Cardiac septum (tissue), 1 donor: ENCODE results near the gene CCDC138. TPM values are rescaled to one million over a fixed set of nuclear protein-coding genes. Genes with fewer than 3 reads are reported as not detected.
A peak's percentile ranks its signal among the peaks of the same experiment; 100 is the strongest.

Experiments
- DNase-seq: peaks from one replicate; pipeline ENCODE4 v3.0.0-alpha.2; 2020; ENCODE audit warnings: low spot score
- intact Hi-C: fragments of 100-400 bp; cut with DNase I; formaldehyde crosslinking; loops from one replicate; pipeline ENCODE4 v1.14.0; 2022
- total RNA-seq: library from RNA; stranded (reverse); fragmentation: NEBNext Ultra II Directional; extraction: Animal tissue kit (Norgen Biotek cat#: 25700); gene quantifications from one replicate; pipeline ENCODE4 v1.2.1, GENCODE V29; 2021
- donor health status: DM: no; HTN: no; CAD: no.

CCDC138 gene
- total RNA-seq, 1 donor from 2014 or later, result 1.3 TPM

DNA sequence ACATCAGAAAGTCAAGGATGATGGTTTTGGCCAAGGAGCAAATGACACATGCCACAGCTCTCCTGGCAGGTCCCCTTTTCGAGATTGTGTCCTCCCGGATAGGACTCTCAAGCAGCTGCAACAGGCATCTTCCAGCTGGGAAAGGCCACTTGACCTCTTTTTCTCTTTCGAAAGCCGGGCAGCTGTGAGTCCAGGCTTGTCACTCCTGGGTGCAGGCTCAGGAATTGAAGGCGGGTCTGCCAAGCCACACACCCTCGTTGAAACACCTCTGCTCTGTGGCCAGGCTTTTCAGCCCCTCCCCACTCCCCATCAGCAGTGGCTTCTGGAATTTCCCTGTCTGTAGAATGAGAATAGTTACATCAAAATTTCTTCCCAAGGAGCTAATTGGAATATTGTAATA is 98.0 kb downstream of the CCDC138 start:
- DNase-seq, result no peak
- intact Hi-C loops, result no loop called here

DNA sequence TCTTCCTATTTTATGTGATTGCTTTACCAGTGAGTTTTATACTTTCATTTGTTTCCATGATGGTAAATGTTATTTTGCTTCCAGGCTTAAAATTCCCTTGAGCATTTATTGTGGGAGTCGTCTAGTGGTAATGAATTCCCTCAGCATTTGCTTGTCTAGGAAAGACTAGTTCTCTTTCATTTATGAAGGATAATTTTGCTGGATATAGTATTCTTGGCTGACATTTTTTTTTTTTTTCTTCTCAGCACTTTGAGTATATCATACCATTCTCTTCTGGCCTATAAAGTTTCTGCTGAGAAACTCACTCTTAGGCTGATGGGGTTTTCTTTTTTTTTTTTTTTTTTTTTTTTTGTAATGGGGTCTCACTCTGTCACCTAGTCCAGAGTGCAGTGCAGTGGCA is 103.3 kb downstream of the CCDC138 start:
- intact Hi-C loops, result no loop called here
- DNase-seq, result no peak

DNA sequence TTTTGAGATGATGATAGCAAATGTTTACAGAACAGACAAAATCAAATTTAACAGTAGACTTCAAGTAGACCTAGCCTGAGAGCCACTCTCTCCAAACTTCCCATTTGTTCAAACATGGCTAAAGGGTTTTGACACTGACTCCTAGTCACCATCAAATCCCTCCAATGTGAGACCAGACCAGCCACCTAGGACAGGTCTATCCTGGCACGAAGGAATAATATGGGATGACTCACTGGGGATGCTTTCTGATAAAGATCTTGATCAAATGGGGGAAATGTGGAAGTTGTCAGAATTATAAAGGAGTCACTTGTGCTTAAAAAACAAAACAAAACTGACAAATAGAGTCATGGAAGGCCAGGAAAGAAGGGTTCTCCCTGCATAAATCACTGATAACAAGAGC is 106.7 kb downstream of the CCDC138 start:
- DNase-seq, result no peak
- intact Hi-C loops, result no loop called here

DNA sequence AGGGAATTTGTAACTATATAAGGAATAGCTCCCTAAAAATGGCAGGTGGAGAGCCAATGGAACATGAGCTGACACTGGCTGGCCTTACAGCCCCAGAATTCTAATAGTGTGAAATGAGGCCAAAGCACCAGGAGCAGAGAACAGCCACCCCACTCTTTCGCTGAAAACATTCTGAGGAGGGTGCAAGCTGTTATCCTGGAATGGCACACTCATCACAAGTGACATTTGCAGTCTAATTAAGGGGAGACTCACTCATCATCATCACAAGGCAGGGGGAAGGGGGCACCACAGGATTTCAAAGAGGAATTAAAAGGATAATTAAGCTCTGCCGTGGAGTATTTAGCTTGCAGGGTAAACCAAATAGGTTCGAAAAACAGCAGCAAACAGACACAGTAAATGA is 108.2 kb downstream of the CCDC138 start:
- DNase-seq, result no peak
- intact Hi-C loops, result no loop called here

DNA sequence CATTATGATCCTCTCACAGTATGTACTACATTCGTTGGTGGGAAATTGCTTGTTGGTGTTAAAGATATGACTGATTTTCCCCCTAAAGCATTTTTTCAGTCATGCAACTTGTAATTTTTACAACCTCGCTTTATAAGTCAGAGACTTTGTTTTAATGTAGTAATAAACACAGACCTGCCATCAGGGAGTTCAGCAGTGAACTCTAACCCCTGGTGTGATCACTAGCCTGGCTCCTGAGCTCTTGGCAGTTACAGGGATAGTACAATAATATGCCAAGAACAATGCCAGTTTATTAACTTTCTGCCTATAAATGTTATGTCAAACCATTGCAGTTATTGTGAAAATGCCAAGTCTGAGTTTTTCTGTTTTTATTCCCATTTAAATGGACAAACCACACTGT is 108.6 kb downstream of the CCDC138 start:
- no peak for DNase-seq
- intact Hi-C loops, result no loop called here

DNA sequence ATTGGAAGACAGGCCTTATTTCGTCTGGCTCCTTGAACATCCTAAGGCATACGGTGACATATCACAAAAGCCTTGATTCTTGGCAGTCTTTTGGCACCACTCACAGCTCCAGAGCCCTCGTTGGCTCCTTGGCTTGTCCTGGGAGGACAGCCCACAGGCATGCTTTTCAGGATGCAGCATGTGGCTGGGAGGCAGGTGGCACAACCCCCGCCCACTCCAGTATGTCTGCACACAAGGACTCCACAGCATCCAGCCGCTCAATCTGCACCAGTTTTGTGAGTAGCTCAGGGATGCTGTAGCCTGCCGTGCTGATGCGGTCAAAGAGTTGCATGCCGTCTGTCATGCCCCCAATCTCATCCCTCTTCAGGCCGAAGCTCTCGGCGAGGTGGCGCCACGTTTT is 110.2 kb downstream of the CCDC138 start:
- no peak for DNase-seq
- intact Hi-C loops, result no loop called here

DNA sequence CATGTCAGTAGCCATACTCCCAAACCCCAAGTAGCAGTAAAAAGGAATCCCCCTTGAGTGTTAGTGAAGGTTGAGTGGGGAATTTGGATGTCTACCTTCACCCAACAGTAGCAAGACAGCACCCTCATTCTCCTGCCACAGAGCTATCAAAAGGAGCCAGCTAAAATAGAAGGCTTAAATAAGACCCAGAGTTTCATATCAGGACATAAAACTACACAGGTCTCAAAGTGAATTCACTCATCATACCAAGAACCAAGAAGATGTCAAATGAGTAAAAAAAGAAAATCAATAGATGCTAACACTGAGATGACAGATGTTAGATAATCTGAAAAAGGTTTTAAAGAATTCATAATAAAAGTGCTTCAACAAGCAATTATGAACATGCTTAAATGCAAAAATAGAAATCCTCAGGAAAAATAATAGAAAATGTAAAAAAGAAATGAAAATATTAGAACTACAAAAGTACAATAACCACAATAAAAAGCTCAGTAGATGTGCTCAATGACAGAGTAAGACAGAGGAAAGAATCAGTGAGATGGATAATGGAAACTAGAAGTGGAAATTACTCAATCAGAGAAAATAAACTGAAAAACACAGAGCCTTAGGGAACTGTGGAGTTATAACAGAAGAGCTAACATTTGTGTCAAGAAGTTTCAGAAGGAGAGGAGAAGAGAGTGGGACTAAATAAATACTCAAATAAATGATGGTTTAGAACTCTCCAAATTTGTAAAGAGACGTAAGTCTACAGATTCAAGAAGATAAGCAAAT is 111.9 kb downstream of the CCDC138 start:
- DNase-seq, result no peak
- intact Hi-C loops, result no loop called here

DNA sequence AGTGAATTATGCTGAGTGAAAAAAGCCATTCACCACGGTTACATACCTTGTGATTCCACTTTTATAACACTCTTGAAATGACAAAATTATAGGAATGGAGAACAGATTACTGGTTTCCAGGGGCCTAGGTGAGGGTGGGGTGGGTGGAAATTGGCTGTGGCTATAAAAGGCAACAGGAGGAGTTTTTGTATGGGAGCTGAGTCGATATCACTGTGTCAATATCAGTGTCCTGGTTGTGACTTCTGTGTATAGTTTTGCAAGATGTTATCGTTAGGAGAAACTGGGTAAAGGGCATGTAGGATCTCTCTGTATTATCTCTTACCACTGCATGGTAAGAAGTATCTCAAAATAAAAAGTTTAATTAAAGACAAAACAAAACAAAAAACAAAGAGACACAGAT is 118.1 kb downstream of the CCDC138 start:
- intact Hi-C loops, result no loop called here
- no peak for DNase-seq

DNA sequence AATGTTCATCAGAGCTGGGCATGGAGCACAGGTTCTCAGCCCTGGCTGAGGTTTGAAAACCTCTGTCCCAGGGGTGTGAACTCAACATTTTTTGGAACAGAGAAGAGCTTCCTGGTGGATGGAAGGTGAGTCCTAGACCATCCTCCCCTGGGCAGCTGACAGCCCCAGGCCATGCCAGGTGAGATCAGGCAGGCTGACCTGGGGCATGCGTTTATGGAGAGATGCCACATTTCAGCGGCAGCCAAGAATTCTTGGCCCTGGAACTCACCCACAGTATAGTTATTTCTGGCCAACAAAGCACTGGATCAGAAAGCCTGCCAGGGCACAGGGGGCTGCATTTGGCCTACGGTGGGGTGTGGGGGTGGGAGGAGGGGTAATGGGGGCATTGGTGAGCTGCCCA is 118.6 kb downstream of the CCDC138 start:
- intact Hi-C loops, result no loop called here
- no peak for DNase-seq

DNA sequence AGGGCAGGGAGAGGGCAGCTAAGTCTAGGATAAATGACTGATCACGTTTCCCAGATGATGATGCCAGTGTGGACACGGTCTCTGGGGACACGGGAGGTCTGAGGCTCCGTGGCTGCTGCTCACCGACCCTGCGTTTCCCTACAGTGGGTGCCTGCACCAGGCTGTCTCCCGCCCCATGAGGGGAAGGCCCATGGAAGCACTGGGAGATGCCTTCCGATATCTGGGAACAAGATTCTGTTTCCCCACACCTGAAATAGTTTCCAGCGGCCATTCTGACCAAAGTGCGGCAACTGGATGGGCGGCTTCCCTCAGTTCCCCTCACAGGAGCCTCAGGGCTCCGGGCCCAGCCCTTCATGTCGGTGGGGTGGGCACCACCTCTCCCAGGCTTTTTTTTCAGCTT is 119.3 kb downstream of the CCDC138 start:
- no peak for DNase-seq
- intact Hi-C loops, result no loop called here

DNA sequence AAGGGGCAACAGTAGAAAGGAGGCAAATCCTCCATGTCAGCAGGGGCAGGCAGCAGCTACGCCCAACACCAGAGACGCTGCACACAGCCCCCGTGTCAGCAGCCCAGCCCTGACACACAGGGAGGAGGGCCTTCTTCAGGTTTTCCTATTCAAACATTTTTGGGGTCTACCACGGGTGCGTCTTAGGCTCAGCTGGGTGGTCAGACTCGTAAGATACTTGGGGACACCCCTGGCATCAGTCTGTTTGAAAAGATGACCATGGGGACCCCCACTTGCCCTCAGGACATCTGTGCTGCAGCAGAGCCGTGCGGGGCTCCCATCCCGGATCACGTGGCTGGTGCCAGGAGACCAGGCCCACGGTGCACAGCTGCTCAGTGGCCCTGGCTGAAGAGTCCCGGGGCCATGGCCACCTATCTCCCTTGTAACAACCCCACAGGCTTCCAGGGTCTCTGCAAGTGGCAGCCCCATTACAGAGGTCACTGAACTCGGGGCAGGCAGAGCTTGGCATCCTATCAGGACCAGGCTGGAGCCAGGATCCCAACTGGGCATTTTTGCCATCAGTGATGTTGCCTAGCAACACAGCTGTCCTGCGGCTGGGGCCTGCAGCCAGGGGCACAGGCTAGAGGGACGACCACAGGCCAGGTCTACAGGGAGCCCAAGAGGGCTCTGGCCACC is 120.0 kb downstream of the CCDC138 start:
- DNase-seq, result no peak
- intact Hi-C loops, result no loop called here

DNA sequence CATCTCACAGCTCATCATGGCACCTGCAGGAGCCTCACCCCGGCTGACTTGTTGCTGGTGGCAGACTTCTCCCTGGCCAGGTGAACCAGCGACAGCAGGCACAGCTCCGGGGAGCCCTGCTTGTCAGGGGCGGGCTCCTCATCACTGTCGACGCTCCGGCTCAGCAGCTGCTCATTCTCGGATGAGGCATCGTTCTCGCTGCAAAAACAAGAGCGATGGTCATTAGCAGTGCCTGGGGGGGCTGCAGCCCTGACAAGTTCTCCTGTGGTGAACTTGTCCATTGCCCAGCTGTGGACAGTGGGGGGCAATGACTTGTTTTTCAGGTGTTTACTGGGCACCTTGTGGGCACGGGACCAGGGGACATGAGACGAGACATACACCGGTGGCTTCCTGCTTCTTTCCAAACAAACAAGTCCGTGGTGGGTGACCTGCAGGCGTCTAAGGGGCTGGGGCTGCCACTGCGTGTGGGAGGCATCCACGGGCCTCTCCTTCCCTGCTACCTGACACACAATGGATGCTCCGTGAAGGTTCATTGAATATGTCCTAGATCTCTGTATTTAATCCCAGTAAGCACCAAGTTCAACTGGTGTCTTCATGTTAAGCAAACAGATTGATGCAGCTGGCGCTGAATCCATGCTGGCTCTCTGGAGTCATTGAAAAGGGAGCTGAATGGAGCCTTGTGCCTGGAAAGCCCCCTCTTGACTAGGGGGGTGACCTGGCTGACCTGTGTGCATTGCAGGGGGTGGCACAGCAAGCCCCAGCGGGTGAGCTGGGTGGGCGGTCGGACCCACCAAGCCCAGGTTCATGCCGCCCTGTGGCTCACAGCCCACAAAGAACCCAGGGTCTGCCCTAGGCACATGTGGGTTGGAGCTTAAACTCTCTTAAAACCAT is 121.5 kb downstream of the CCDC138 start:
- DNase-seq, result peak; percentile 67
- intact Hi-C loops, result no loop called here

DNA sequence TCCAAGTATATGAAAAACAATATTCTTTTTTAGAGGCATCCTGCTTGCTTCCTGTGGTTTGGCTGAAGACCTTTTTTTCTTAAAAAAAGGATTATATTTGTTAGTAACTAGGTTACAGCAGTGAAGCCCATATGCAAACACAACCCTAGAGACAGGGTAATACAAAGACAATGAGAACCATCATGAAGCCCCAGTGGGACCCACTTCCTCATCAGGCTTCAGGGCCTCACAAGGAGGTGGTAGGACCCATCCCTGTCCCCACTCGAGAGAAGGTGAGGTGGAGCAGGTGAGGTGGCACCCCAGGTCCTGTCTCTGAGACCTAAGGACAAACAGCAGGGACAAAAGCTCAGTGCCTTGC is 122.1 kb downstream of the CCDC138 start:
- intact Hi-C loops, result no loop called here
- DNase-seq, result peak; percentile 24

DNA sequence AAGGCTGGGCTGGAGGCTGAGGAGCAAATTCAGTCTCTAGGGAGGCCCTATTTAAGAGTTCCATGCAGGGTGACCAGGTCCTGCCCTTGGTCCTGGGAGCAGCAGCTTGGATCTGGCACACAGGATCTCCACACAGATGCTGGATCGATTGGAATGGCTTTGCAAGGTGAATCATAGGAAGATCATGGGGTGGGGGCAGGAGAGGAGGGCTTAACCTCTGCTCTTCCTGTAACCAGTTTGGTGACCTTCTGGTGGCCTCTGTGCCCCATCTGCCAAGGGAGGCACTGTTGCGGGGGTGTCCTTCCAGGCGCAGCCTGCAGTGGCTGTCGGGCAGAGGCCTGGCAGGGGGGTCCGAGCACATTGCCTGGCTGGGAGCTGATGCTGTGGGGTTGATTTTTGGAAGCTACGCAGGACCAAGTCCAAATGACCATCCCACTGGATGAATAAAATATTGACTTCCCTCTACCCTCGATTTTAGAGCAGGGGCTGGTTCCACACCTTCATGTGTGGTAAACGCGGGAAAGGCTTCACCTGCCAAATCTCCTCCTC is 122.8 kb downstream of the CCDC138 start:
- DNase-seq, result peak; percentile 61
- intact Hi-C loops, result no loop called here

DNA sequence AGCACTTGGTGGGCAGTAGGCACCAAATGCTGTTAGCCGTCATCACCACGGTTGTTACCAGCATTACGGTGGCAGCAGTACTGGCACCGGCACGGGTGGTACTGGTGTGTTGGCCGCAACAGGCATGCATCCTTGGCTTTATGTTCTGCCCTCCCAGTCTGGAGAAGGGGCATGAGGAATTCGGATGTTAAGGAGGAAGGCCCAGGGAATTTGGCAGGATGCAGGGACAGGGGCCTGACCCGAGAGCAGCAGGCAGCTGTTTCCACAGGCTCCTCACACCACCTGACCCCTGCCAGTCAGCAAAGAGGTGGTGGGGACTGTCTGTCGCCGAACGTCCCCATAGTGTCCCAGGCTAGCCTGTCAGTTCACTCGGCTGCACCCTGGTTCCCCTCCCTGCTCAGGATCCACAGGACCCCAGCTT is 123.5 kb downstream of the CCDC138 start:
- intact Hi-C loops, result no loop called here
- peak; percentile 67 for DNase-seq

DNA sequence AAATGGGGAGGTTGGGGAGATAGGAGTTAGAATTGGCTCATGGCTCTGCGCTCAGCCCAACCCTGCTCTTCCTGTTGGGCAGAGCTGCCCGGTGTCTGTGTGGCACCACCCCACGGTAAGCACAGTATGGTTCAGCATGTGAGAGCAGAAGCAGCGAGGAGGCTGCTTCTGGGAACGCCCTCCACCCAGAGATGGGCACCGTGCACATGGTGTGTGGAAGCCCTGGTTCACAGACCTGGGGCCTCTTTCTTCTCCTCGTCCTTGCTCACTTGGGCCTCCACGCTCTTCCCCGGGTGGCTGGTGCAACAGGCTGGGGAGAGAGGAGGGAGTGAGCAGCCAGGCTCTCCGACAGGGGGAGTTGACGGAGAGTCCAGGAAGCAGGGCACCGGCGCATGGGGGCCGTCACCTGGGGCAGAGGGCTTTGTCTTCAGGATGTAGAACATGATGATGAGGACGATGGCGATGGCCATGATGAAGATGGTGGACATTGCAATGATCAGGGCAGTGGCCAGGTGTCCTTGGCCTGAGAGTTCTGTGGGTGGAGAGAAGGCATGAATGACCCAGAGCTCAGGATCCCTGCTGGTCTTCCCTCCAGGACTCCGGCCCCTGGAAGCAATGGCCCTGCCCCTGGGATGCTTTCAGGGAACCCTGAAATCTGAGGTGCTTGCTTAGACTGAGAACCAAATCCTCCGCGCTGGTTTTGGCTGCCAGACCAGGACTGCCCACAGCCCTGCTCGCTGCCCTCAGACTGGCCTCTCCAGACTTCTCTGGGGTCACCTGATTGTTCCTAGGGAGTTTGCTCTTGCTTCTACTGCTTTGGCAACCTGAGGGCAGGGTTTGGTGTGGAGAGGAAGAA is 124.2 kb downstream of the CCDC138 start:
- peak; percentile 46 for DNase-seq

DNA sequence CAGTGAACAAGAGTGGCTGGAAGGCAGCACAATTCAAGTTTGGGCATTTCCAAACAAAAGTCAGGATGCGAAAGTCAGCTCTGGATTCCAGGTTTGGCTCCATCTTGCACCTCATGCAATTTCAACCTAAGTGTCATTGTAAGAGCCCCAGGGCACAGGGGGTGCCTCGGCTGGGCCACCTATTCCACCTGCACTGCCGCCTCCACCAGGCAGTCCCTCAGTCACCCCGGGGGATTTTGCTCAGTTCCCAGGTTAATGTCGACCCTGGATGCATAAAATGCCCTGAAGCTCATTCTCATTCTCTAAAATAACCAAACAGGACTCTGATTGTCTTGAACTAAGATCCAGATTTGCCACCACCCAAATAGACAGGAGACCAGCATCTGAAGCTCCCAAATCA is 124.8 kb downstream of the CCDC138 start:
- intact Hi-C loops, result no loop called here
- peak; percentile 7 for DNase-seq

More for the DNA sequence above, 124.2 kb downstream of the CCDC138 start:
- intact Hi-C loops, result no loop called here

DNA sequence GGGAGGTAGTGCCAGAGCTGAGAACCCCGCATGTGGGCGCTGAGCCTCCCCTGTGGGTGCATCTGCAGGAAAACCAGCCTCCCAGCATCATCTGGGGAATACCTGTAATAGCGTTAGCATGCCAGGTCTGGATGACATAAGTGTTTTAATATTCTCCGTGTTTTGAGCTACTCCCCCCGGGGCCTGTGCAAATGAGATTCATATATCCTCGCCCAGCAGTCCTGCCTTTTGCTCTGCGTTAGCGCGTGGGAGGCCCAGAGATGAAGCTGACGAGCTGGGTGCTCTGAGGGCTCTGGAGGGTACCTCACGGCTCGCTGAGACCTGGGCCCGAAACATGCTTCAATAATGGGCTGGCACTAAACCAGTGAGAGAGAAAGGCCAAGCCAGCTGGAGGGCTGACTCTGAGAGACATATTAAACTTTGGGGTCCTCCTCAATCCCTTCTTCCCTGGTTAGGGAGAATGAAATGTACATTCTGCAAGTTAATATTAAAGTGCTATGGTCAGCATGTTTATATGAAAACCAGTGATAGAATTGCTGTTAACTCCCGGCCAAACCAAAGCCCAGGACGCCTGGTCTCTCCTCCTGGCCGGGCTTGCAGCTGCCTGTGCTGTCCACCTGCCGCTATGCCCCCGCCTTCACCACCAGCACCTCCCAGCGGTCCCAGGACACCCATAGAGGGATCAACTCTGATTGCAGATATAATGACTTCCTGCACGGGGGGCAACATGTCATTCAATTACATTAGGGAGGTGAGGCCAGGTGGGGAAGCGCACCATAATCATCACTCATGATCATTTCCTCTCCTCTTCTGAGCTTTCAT is 125.4 kb downstream of the CCDC138 start:
- DNase-seq, result peak; percentile 39
- intact Hi-C loops, result no loop called here

DNA sequence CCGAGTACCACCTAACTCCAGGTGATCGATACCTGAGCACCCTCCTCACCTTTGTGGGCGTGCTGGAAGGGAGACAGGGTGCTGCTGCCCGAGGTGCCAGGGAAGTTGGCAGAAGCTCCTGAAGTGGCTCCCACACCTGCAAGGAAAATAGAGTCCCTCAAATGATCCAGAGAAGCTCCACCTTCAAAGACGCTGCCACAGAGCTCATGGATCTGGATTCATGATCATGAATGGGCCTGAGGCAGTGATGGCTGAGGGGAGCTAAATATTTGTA is 126.0 kb downstream of the CCDC138 start:
- intact Hi-C loops, result no loop called here
- DNase-seq, result no peak
